OCI-LY1 (cell line): ENCODE data around the gene GIPC3.
A peak's percentile ranks its signal among the peaks of the same experiment; 100 is the strongest.

Source experiments
- H2AFZ ChIP-seq: fragments of 200-600 bp; sonication (generic), shearing (Covaris generic); 2 replicates; pipeline ENCODE4 v1.6.0; 2014; ENCODE audit warnings: antibody characterized with exemption, mild to moderate bottlenecking, low read length
- H3F3A ChIP-seq: fragments of 200-600 bp; sonication (generic), shearing (Covaris generic); 2 replicates; pipeline ENCODE4 v1.6.0; 2014; ENCODE audit warnings: mild to moderate bottlenecking, antibody characterized with exemption, low read length, moderate library complexity; ENCODE audit not compliant: insufficient read depth
- H3K27ac ChIP-seq: fragments of 200-600 bp; sonication (generic); 2 replicates; pipeline ENCODE4 v1.5.1; 2014; ENCODE audit warnings: low read length, mixed run types, mild to moderate bottlenecking, low read depth; ENCODE audit not compliant: poor library complexity, severe bottlenecking
- H3K27me3 ChIP-seq: fragments of 200-600 bp; sonication (generic); 2 replicates; pipeline ENCODE4 v1.6.0; 2014; ENCODE audit warnings: antibody characterized with exemption, mild to moderate bottlenecking, low read length, moderate library complexity; ENCODE audit not compliant: insufficient read depth
- H3K36me3 ChIP-seq: fragments of 200-600 bp; sonication (generic); 2 replicates; pipeline ENCODE4 v1.6.1; 2014; ENCODE audit warnings: mild to moderate bottlenecking, antibody characterized with exemption, low read length, moderate library complexity, mixed read lengths; ENCODE audit not compliant: insufficient read depth
- H3K4me1 ChIP-seq: fragments of 200-600 bp; sonication (generic); 2 replicates; pipeline ENCODE4 v1.5.1; 2014; ENCODE audit warnings: mild to moderate bottlenecking, low read length, moderate library complexity; ENCODE audit not compliant: insufficient read depth, severe bottlenecking
- H3K4me2 ChIP-seq: fragments of 200-600 bp; sonication (generic), shearing (Covaris generic); 2 replicates; pipeline ENCODE4 v1.6.1; 2014; ENCODE audit warnings: low read length
- H3K4me3 ChIP-seq: fragments of 200-600 bp; sonication (generic); 2 replicates; pipeline ENCODE4 v1.5.1; 2014; ENCODE audit warnings: low read length, low read depth, mild to moderate bottlenecking, mixed read lengths; ENCODE audit not compliant: poor library complexity, severe bottlenecking
- H3K79me2 ChIP-seq: fragments of 200-600 bp; shearing (Covaris generic); 2 replicates; pipeline ENCODE4 v1.6.1; 2016; ENCODE audit warnings: mixed run types, low read length, mixed read lengths; ENCODE audit not compliant: insufficient read depth
- H3K9ac ChIP-seq: fragments of 200-600 bp; sonication (generic), shearing (Covaris generic); 2 replicates; pipeline ENCODE4 v1.6.1; 2014; ENCODE audit warnings: mild to moderate bottlenecking, low read length, mixed read lengths
- H3K9me2 ChIP-seq: fragments of 200-600 bp; sonication (generic), shearing (Covaris generic); 2 replicates; pipeline ENCODE4 v1.6.1; 2014; ENCODE audit warnings: low read depth, mild to moderate bottlenecking, low read length, mixed read lengths
- H3K9me3 ChIP-seq: fragments of 200-600 bp; shearing (Covaris generic); 2 replicates; pipeline ENCODE4 v1.6.1; 2014; ENCODE audit warnings: low read length, mixed read lengths
- H4K20me1 ChIP-seq: fragments of 200-600 bp; sonication (generic), shearing (Covaris generic); 2 replicates; pipeline ENCODE4 v1.6.0; 2016; ENCODE audit warnings: mild to moderate bottlenecking, low read length; ENCODE audit not compliant: insufficient read depth
- EZH2 ChIP-seq: fragments of 200-600 bp; sonication (generic), shearing (Covaris generic); IDR thresholded peaks from 2 replicates; pipeline ENCODE4 v1.8.0; 2017; ENCODE audit warnings: borderline replicate concordance, mixed run types, mild to moderate bottlenecking, antibody characterized with exemption, low read length, moderate library complexity, mixed read lengths
- TF ChIP-seq, protein P1 (sequence below): fragments of 200-600 bp; sonication (generic), shearing (Covaris generic); IDR thresholded peaks from 2 replicates; pipeline ENCODE4 v1.5.1; 2017; ENCODE audit warnings: mild to moderate bottlenecking, antibody characterized with exemption, low read length, moderate library complexity, mixed read lengths

GIPC3 gene

DNA sequence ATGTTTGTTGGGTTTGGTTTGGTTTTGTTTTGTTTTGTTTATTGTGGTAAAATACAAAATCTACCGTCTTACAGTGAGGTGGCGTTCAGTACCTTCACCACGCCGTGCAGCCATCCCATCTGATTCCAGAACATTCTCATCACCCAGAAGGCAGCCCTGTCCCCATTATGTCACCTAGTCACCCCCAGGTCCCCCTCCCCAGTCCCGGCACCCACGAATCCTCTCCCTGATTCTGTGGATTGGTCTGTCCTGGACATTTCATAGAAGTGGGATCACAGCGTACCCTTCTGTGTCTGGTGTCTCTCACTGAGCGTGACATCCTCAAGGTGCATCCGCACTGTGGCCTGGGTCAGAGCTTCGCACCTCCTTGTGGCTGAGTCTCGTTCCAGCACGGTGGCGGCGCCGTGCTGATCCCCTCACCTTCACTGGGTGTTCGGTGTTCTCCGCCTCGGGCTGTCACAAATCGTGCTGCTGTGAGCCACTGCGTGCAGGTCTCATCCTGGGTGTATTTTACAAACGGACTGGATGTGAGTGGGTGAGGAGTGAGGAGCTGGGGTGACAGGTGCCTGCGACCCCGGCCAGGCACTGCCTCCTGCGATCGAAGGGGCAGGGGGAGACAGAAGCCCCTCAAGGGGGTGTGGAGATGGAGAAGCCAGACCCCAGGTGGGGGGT, 46.9 kb upstream of the GIPC3 start:
- TF ChIP-seq, protein P1, sequence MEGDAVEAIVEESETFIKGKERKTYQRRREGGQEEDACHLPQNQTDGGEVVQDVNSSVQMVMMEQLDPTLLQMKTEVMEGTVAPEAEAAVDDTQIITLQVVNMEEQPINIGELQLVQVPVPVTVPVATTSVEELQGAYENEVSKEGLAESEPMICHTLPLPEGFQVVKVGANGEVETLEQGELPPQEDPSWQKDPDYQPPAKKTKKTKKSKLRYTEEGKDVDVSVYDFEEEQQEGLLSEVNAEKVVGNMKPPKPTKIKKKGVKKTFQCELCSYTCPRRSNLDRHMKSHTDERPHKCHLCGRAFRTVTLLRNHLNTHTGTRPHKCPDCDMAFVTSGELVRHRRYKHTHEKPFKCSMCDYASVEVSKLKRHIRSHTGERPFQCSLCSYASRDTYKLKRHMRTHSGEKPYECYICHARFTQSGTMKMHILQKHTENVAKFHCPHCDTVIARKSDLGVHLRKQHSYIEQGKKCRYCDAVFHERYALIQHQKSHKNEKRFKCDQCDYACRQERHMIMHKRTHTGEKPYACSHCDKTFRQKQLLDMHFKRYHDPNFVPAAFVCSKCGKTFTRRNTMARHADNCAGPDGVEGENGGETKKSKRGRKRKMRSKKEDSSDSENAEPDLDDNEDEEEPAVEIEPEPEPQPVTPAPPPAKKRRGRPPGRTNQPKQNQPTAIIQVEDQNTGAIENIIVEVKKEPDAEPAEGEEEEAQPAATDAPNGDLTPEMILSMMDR, result peak; percentile 14; the same call in 1 of the 2 replicates
- TF ChIP-seq EZH2, result no peak
- no peak overlapping the region for H3K4me2 ChIP-seq
- H3K36me3 ChIP-seq, result peaks cover 38% of the 10 kb centered on the region
- no peak overlapping the region for H2AFZ ChIP-seq
- H4K20me1 ChIP-seq, result no peaks in the 10 kb centered on the region
- no peak overlapping the region for H3K27ac ChIP-seq
- H3K79me2 ChIP-seq, result no peaks in the 10 kb centered on the region
- no peaks in the 10 kb centered on the region for H3K9me3 ChIP-seq
- no peak overlapping the region for H3K4me3 ChIP-seq
- H3K9ac ChIP-seq, result no peak overlapping the region
- H3K4me1 ChIP-seq, result no peaks in the 10 kb centered on the region
- no peaks in the 10 kb centered on the region for H3K9me2 ChIP-seq
- no peaks in the 10 kb centered on the region for H3F3A ChIP-seq
- H3K27me3 ChIP-seq, result no peaks in the 10 kb centered on the region

DNA sequence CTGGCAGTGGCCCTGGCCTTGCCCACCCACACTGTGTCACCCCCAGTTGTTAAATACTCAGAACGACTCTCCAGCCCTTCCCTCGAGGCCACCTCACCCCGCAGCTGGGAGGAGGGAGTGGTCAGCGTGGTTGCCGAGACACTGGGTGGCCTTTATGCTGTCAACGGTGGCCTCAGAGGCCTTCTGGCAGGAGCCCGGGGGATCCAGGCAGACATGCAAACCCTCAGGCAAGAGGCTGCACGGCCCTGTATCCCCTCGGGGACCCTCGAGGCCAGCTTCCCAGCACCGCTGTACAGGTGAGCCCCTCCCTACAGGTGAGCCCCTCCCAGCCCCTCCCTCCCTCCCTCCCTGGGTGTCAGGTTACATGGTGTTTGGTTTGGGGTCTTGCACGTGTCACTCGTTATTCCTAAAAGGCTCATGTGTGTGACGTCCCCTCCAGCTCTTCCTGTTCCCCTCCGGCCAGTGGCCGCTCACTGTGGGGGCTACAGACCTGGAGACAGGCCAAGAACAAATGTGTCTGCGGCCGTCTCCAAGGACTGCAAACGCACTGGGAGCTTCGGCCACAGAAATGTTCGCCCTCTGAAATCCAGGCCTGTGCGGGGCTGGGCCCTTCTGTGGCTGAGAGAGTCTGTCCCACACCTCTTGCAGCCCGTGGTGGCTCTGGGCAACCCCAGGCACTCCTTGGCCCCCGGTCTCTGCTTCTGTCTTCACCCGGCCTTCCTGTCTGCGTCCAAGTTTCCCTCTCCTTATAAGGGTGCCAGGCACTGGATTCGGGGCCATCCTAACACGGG, 46.1 kb upstream of the GIPC3 start, which contains the start of gene TEKTIP1:
Gene TEKTIP1 (plus strand): TSS at position 210 of the 791 bp plus-strand sequence. CDS start 4 bp downstream, at position 214.
- Histone ChIP-seq H3K9ac (no peak within 1 kb of the TSS), H3K4me2 (no peak within 1 kb of the TSS), H3K79me2 (no peaks in the 10 kb centered on the region), H3K36me3 (peaks cover 35% of the 10 kb centered on the region), H3K4me1 (peaks cover under 1% of the 10 kb centered on the region), H3K9me2 (no peaks in the 10 kb centered on the region), H3K27ac (no peak within 1 kb of the TSS), H4K20me1 (no peaks in the 10 kb centered on the region), H3K4me3 (no peak within 1 kb of the TSS), H3K27me3 (no peaks in the 10 kb centered on the region), H3F3A (no peaks in the 10 kb centered on the region), H2AFZ (no peak within 1 kb of the TSS), H3K9me3 (no peaks in the 10 kb centered on the region)
- TF ChIP-seq, protein P1, result no peak
- no peak for TF ChIP-seq EZH2

DNA sequence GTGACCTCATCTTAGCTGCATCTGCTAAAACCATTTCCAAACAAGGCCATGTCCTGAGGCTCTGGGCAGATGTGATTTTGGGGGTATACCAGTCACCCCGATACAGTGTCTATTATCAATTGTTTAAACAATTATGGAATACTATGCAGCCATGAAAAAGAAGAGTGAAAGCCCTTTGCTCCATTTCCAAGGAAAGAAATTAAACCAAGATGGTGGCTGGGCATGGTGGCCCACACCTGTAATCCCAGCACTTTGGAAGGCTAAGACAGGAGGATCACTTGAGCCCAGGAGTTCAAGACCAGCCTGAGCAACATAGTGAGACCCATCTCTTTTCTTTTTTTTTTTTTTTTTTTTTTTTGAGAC, 45.5 kb upstream of the GIPC3 start:
- no peak overlapping the region for H3K4me2 ChIP-seq
- no peak overlapping the region for H3K27ac ChIP-seq
- no peaks in the 10 kb centered on the region for H3F3A ChIP-seq
- H3K9me3 ChIP-seq, result no peaks in the 10 kb centered on the region
- TF ChIP-seq, protein P1, result no peak
- no peak for TF ChIP-seq EZH2
- no peaks in the 10 kb centered on the region for H3K79me2 ChIP-seq
- H3K4me1 ChIP-seq, result peaks cover 6% of the 10 kb centered on the region
- H3K9ac ChIP-seq, result no peak overlapping the region
- H3K27me3 ChIP-seq, result no peaks in the 10 kb centered on the region
- peaks cover 33% of the 10 kb centered on the region for H3K36me3 ChIP-seq
- H2AFZ ChIP-seq, result no peak overlapping the region
- H3K4me3 ChIP-seq, result no peak overlapping the region
- no peaks in the 10 kb centered on the region for H3K9me2 ChIP-seq
- no peaks in the 10 kb centered on the region for H4K20me1 ChIP-seq
